H1 (cell line): Measurements from ENCODE around the gene BCL11A. TPM values are rescaled to one million over a fixed set of nuclear protein-coding genes. Genes with fewer than 3 reads are reported as not detected.

ENCODE experiments used
- FOSL1 ChIP-seq: IDR thresholded peaks from 2 replicates; pipeline ENCODE4 v1.6.1; 2011; ENCODE audit warnings: mild to moderate bottlenecking, low read depth, low read length, moderate library complexity; ENCODE audit not compliant: insufficient read depth
- NANOG ChIP-seq: IDR thresholded peaks from 2 replicates; pipeline ENCODE4 v1.6.1; 2011; ENCODE audit warnings: low read length, low read depth, mild to moderate bottlenecking, inconsistent platforms; ENCODE audit not compliant: insufficient read depth, poor library complexity, severe bottlenecking
- RXRA ChIP-seq: IDR thresholded peaks from 2 replicates; pipeline ENCODE4 v1.6.1; 2011; ENCODE audit warnings: low read depth, mild to moderate bottlenecking, low read length, moderate library complexity; ENCODE audit not compliant: insufficient read depth
- SIX5 ChIP-seq: IDR thresholded peaks from 2 replicates; pipeline ENCODE4 v1.6.1; 2011; ENCODE audit warnings: mild to moderate bottlenecking, low read depth, low read length
- SP4 ChIP-seq: IDR thresholded peaks from 2 replicates; pipeline ENCODE4 v1.6.1; 2012; ENCODE audit warnings: low read length, inconsistent platforms
- polyA plus RNA-seq, 7 experiments: library from polyadenylated mRNA; depleted of rRNA in 3 of 7; stranded (reverse) in 5 of 7; unstranded in 2 of 7; fragments of >200 nt in 5 of 7; fragments of 200-250 nt in 2 of 7; gene quantifications; 1 replicate in 5 of 7; 2 replicates in 1 of 7; 4 replicates in 1 of 7; pipeline versions ENCODE4 v1.2.1 to v1.2.3, GENCODE V29; 2011 to 2013; ENCODE audit warnings: missing spikeins in 2 of 7, mixed read lengths in 2 of 7
- total RNA-seq: library from RNA; stranded (reverse); fragmentation: NEBNext Ultra II Directional; extraction: Animal tissue kit (Norgen Biotek cat#: 25700); gene quantifications from 2 replicates; pipeline ENCODE4 v1.2.1, GENCODE V29; 2021
- TF ChIP-seq, protein P1 (sequence below): IDR thresholded peaks from 2 replicates; pipeline ENCODE4 v1.6.1; 2012; ENCODE audit warnings: low read length, inconsistent platforms

The BCL11A gene
- total and polyA plus RNA-seq, 2 of the 8 experiments (the other 6 are each of a cell fraction or from before 2014, with no cell fraction given): 11.9 to 59.3 TPM

DNA sequence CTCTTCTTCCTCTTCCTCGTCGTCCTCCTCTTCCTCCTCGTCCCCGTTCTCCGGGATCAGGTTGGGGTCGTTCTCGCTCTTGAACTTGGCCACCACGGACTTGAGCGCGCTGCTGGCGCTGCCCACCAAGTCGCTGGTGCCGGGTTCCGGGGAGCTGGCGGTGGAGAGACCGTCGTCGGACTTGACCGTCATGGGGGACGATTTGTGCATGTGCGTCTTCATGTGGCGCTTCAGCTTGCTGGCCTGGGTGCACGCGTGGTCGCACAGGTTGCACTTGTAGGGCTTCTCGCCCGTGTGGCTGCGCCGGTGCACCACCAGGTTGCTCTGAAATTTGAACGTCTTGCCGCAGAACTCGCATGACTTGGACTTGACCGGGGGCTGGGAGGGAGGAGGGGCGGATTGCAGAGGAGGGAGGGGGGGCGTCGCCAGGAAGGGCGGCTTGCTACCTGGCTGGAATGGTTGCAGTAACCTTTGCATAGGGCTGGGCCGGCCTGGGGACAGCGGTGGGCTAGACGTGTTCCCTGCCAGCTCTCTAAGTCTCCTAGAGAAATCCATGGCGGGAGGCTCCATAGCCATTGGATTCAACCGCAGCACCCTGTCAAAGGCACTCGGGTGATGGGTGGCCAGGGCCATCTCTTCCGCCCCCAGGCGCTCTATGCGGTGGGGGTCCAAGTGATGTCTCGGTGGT, 91.9 kb downstream of the BCL11A start (continued):
- TF ChIP-seq SIX5 (no peak), FOSL1 (no peak), SP4 (no peak), RXRA (no peak), NANOG (no peak)
- TF ChIP-seq, protein P1, sequence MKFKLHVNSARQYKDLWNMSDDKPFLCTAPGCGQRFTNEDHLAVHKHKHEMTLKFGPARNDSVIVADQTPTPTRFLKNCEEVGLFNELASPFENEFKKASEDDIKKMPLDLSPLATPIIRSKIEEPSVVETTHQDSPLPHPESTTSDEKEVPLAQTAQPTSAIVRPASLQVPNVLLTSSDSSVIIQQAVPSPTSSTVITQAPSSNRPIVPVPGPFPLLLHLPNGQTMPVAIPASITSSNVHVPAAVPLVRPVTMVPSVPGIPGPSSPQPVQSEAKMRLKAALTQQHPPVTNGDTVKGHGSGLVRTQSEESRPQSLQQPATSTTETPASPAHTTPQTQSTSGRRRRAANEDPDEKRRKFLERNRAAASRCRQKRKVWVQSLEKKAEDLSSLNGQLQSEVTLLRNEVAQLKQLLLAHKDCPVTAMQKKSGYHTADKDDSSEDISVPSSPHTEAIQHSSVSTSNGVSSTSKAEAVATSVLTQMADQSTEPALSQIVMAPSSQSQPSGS: no peak
